ENCODE data around the gene KLHDC4.
A peak's percentile ranks its signal among the peaks of the same experiment; 100 is the strongest.

The KLHDC4 gene

GRCh38 chr16:87801679-87802259 lies 36.0 kb upstream of the KLHDC4 start:
- H3K9me3 ChIP-seq (ENCODE audit: insufficient read depth, low read length, severe bottlenecking): no peaks in the 10 kb centered on the region
- H3K4me1 ChIP-seq (ENCODE audit: insufficient read depth, low read length): peaks cover 18% of the 10 kb centered on the region
- H3K9ac ChIP-seq (ENCODE audit: low read depth, low read length): no peak overlapping the region
- H3K27me3 ChIP-seq (ENCODE audit: insufficient read depth, low read length, poor library complexity): no peaks in the 10 kb centered on the region
- no peak overlapping the region for H3K4me3 ChIP-seq (ENCODE audit: low read depth in 1 of 2, low read length in 2 of 2)
- H3K36me3 ChIP-seq (ENCODE audit: insufficient read depth, low read length): no peaks in the 10 kb centered on the region
- H3K4me2 ChIP-seq (ENCODE audit: insufficient read depth, low read length): no peak overlapping the region
- TF ChIP-seq CTCF (IDR thresholded peaks at IDR 0.05; ENCODE audit: borderline replicate concordance, extremely low read depth, low read length, poor library complexity, severe bottlenecking): no peak
- no peak for TF ChIP-seq EZH2 (IDR thresholded peaks at IDR 0.05; ENCODE audit: borderline replicate concordance, low read depth, low read length, severe bottlenecking)
- DNase-seq (no peak), ATAC-seq (ENCODE audit: insufficient read depth, low read depth) (no peak)
- H3K79me2 ChIP-seq (ENCODE audit: insufficient read depth, low read length): peaks cover 7% of the 10 kb centered on the region
- no peak overlapping the region for H2AFZ ChIP-seq (ENCODE audit: low read depth, low read length)
- H4K20me1 ChIP-seq (ENCODE audit: insufficient read depth, low read length): no peaks in the 10 kb centered on the region
- H3K27ac ChIP-seq (ENCODE audit: low read length): no peak overlapping the region

GRCh38 chr16:87800497-87800896 lies 34.7 kb upstream of the KLHDC4 start:
- H4K20me1 ChIP-seq (ENCODE audit: insufficient read depth, low read length): no peaks in the 10 kb centered on the region
- peaks cover 6% of the 10 kb centered on the region for H3K4me1 ChIP-seq (ENCODE audit: insufficient read depth, low read length)
- no peaks in the 10 kb centered on the region for H3K9me3 ChIP-seq (ENCODE audit: insufficient read depth, low read length, severe bottlenecking)
- no peaks in the 10 kb centered on the region for H3K79me2 ChIP-seq (ENCODE audit: insufficient read depth, low read length)
- DNase-seq (no peak), ATAC-seq (ENCODE audit: insufficient read depth, low read depth) (no peak)
- H3K9ac ChIP-seq (ENCODE audit: low read depth, low read length): no peak overlapping the region
- no peak overlapping the region for H3K4me3 ChIP-seq (ENCODE audit: low read depth in 1 of 2, low read length in 2 of 2)
- TF ChIP-seq CTCF (IDR thresholded peaks at IDR 0.05; ENCODE audit: borderline replicate concordance, extremely low read depth, low read length, poor library complexity, severe bottlenecking) (no peak), EZH2 (IDR thresholded peaks at IDR 0.05; ENCODE audit: borderline replicate concordance, low read depth, low read length, severe bottlenecking) (no peak)
- no peak overlapping the region for H3K4me2 ChIP-seq (ENCODE audit: insufficient read depth, low read length)
- no peaks in the 10 kb centered on the region for H3K36me3 ChIP-seq (ENCODE audit: insufficient read depth, low read length)
- H3K27ac ChIP-seq (ENCODE audit: low read length): no peak overlapping the region; the same call in 1 of the 2 replicates
- no peak overlapping the region for H2AFZ ChIP-seq (ENCODE audit: low read depth, low read length)
- H3K27me3 ChIP-seq (ENCODE audit: insufficient read depth, low read length, poor library complexity): no peaks in the 10 kb centered on the region

GRCh38 chr16:87795336-87795735 lies 29.6 kb upstream of the KLHDC4 start:
- Histone ChIP-seq H3K36me3 (ENCODE audit: insufficient read depth, low read length) (no peaks in the 10 kb centered on the region), H3K27ac (ENCODE audit: low read length) (no peak overlapping the region), H3K27me3 (ENCODE audit: insufficient read depth, low read length, poor library complexity) (no peaks in the 10 kb centered on the region), H2AFZ (ENCODE audit: low read depth, low read length) (no peak overlapping the region), H3K4me1 (ENCODE audit: insufficient read depth, low read length) (no peaks in the 10 kb centered on the region), H4K20me1 (ENCODE audit: insufficient read depth, low read length) (no peaks in the 10 kb centered on the region), H3K4me3 (ENCODE audit: low read depth in 1 of 2, low read length in 2 of 2) (no peak overlapping the region), H3K4me2 (ENCODE audit: insufficient read depth, low read length) (no peak overlapping the region), H3K9me3 (ENCODE audit: insufficient read depth, low read length, severe bottlenecking) (no peaks in the 10 kb centered on the region), H3K79me2 (ENCODE audit: insufficient read depth, low read length) (no peaks in the 10 kb centered on the region), H3K9ac (ENCODE audit: low read depth, low read length) (no peak overlapping the region)
- ATAC-seq (ENCODE audit: insufficient read depth, low read depth): 0 out of 3 replicates have a peak, but pooled peaks have one; percentile 22
- no peak for DNase-seq
- no peak for TF ChIP-seq CTCF (IDR thresholded peaks at IDR 0.05; ENCODE audit: borderline replicate concordance, extremely low read depth, low read length, poor library complexity, severe bottlenecking)
- TF ChIP-seq EZH2 (IDR thresholded peaks at IDR 0.05; ENCODE audit: borderline replicate concordance, low read depth, low read length, severe bottlenecking): no peak

All from DND-41 (cell line).